Neural cell (in vitro differentiated cells): ENCODE results near the gene SLC34A1. TPM values are rescaled to one million over a fixed set of nuclear protein-coding genes. Genes with fewer than 3 reads are reported as not detected.

Experiments
- polyA plus RNA-seq: library from polyadenylated mRNA; depleted of rRNA; stranded (reverse); fragments of >200 nt; gene quantifications from 2 replicates; pipeline ENCODE4 v1.2.3, GENCODE V29; 2014
- TF ChIP-seq, protein P1 (sequence below): fragments of 450-650 bp; IDR thresholded peaks from 2 replicates; pipeline ENCODE4 v1.5.1; 2014; ENCODE audit warnings: antibody characterized with exemption, mild to moderate bottlenecking, moderate library complexity; ENCODE audit not compliant: poor library complexity, severe bottlenecking

SLC34A1 gene
- polyA plus RNA-seq, 1 donor from 2014 or later, result not detected

- TF ChIP-seq, protein P1, sequence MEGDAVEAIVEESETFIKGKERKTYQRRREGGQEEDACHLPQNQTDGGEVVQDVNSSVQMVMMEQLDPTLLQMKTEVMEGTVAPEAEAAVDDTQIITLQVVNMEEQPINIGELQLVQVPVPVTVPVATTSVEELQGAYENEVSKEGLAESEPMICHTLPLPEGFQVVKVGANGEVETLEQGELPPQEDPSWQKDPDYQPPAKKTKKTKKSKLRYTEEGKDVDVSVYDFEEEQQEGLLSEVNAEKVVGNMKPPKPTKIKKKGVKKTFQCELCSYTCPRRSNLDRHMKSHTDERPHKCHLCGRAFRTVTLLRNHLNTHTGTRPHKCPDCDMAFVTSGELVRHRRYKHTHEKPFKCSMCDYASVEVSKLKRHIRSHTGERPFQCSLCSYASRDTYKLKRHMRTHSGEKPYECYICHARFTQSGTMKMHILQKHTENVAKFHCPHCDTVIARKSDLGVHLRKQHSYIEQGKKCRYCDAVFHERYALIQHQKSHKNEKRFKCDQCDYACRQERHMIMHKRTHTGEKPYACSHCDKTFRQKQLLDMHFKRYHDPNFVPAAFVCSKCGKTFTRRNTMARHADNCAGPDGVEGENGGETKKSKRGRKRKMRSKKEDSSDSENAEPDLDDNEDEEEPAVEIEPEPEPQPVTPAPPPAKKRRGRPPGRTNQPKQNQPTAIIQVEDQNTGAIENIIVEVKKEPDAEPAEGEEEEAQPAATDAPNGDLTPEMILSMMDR, result no peak
Observed at GRCh38 chr5:177447611-177448243, 63.5 kb downstream of the SLC34A1 start (continued).

Other genes starting within 250 kb of the SLC34A1 start
- 79.0 and 96.8 TPM in 2 replicates for gene RAB24, start 80.7 kb upstream of the SLC34A1 start, polyA plus RNA-seq
- 133 and 163 TPM in 2 replicates for gene PRELID1, start 80.6 kb upstream of the SLC34A1 start, polyA plus RNA-seq
- gene MXD3, start 72.5 kb upstream of the SLC34A1 start, polyA plus RNA-seq, result 6.8 and 9.3 TPM in 2 replicates
- 155 and 156 TPM in 2 replicates for gene LMAN2, start 32.8 kb upstream of the SLC34A1 start, polyA plus RNA-seq
- gene RGS14, start 26.5 kb upstream of the SLC34A1 start, polyA plus RNA-seq, result 23.4 and 32.3 TPM in 2 replicates
- gene PFN3, start 16.2 kb downstream of the SLC34A1 start, polyA plus RNA-seq, result not detected in 2 replicates
- 1.4 and 7.8 TPM in 2 replicates for gene F12, start 25.1 kb downstream of the SLC34A1 start, polyA plus RNA-seq
- 22.6 and 26.5 TPM in 2 replicates for gene GRK6, start 42.2 kb downstream of the SLC34A1 start, polyA plus RNA-seq
- 44.1 and 46.6 TPM in 2 replicates for gene PRR7, start 62.4 kb downstream of the SLC34A1 start, polyA plus RNA-seq
- 319 and 353 TPM in 2 replicates for gene DBN1, start 89.2 kb downstream of the SLC34A1 start, polyA plus RNA-seq
- 21.0 and 45.4 TPM in 2 replicates for gene PDLIM7, start 113.2 kb downstream of the SLC34A1 start, polyA plus RNA-seq
- gene DOK3, start 125.4 kb downstream of the SLC34A1 start, polyA plus RNA-seq, result 5.1 and 5.5 TPM in 2 replicates
- 113 and 212 TPM in 2 replicates for gene DDX41, start 132.5 kb downstream of the SLC34A1 start, polyA plus RNA-seq
- 79.2 and 97.3 TPM in 2 replicates for gene FAM193B, start 170.1 kb downstream of the SLC34A1 start, polyA plus RNA-seq
- 53.8 and 59.1 TPM in 2 replicates for gene TMED9, start 207.8 kb downstream of the SLC34A1 start, polyA plus RNA-seq
- gene B4GALT7, start 215.7 kb downstream of the SLC34A1 start, polyA plus RNA-seq, result 60.2 and 66.1 TPM in 2 replicates